Measurements from ENCODE around the gene ITPRID1.
A peak's percentile ranks its signal among the peaks of the same experiment; 100 is the strongest.

ITPRID1 gene

DNA sequence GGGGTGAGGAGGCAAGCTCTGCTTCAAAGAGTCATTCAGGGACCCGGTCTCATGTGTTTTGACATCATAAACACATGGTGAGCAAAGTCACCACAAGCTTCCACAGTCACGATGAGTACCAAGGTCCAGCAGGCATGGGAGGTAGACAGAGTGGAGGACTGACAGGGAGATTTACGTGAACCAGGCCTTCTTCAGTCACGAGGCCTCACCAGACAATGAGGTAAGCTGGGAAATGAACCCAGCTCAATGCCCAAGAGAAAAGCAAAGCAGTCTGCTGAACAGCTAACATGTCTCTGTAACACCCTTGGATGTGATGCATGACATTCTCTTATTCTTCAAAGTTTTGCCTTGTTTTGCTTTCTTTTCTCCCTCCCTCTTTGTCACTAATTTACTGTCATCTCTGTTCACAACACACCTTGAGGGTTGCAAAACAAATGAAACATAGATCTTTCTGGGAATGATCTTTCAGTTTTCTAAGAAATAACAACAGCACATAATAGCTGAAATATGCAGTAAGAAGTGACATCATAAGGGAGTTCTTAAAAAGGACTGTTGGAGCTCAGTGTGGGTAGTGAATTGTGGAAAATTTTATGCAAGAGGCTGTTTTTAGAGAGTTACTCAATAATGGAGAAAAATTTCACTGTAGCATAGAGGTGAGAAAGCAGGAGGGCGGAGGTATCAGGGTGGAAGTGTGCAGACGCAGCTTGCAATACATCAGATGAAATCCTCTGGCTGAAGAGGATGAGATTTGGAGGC, 182.1 kb downstream of the ITPRID1 start:
- DNase-seq (ENCODE audit: low spot score) = peak; percentile 1

GRCh38 chr7:31699050-31699449, 185.2 kb downstream of the ITPRID1 start:
- DNase-seq (ENCODE audit: low spot score) = no peak

DNA sequence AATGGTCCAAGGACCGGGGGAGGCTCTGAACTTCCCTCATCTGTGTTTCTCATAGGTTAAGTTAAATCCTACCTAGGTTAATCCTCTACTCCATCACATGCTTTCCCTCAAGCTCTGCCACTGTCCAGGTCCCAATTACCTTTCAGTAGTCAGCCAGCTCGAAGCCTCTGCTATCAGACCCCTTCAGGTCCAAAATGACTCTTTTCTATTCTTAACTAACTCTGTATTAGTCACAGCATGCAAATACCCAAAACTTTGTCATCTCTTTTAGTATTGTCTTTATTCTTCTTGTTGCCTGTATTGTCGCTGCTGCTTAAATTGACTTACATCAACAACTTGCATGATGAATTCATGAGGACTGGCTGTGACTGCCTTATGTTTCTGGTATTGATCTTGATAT, 188.5 kb downstream of the ITPRID1 start:
- no peak for DNase-seq (ENCODE audit: low spot score)

DNA sequence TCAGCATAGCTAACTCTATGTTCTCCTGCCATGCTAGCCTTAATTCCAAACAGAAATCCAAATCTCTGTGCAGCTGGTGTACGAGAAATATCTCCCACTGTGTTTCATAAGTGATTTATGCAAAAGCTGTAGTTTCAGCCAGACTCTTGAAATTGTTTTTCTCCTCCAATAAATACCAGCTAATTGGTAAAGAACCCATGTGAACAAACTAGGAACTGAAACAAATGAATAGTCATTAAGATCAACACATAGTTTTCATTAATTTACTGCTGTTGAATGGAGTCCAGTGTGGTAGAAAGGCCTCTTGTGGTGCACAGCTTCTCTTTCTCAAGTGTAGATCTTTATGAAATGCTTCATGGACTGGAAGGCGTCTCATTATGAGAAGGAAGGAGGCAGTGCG, 191.5 kb downstream of the ITPRID1 start:
- DNase-seq (ENCODE audit: low spot score) = no peak

DNA sequence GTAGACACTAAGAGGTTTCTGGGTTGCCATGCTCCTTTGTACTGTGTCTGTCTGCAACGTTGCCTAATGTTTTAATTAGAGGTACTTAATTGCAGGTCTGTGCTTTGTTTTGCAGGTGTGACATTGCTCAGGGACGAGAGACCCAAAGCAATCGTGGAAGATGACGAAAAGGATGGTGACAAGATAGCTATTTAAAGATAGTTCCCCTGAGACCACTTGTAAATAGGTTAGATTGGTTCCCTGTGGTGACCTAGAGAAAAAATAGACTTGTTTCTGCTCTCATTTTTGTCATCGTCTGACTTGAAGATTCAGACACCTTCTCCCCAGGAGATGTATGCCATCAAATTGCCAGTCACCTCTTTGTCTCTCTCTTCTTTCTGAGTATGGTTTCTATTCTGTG, 193.2 kb downstream of the ITPRID1 start:
- no peak for DNase-seq (ENCODE audit: low spot score)
